Sigmoid colon (tissue), 7 donors: Measurements from ENCODE around the gene DCAKD. TPM values are rescaled to one million over a fixed set of nuclear protein-coding genes. Genes with fewer than 3 reads are reported as not detected.
A peak's percentile ranks its signal among the peaks of the same experiment; 100 is the strongest.

ENCODE experiments used
- DNase-seq: peaks from one replicate; pipeline ENCODE4 v3.0.0-alpha.2; 2019
- H3K27ac ChIP-seq, 4 donors: fragments of 200-600 bp; sonication (generic); one replicate each; pipeline ENCODE4 v1.5.1; 2016 to 2019; ENCODE audit warnings: mild to moderate bottlenecking in 1 of 4
- H3K27me3 ChIP-seq, 3 donors: fragments of 200-600 bp; sonication (generic); one replicate each; pipeline ENCODE4 v1.5.1; 2019; ENCODE audit warnings: mild to moderate bottlenecking in 1 of 3
- H3K36me3 ChIP-seq, 4 donors: fragments of 200-600 bp; sonication (generic); one replicate each; pipeline ENCODE4 v1.5.1; 2016 to 2019
- H3K4me1 ChIP-seq, 4 donors: fragments of 200-600 bp; sonication (generic); one replicate each; pipeline ENCODE4 v1.5.1; 2017 to 2019
- H3K4me3 ChIP-seq, 4 donors: fragments of 200-600 bp; sonication (generic); one replicate each; pipeline ENCODE4 v1.5.1; 2017 to 2019; ENCODE audit warnings: mild to moderate bottlenecking in 2 of 4, moderate library complexity in 1 of 4
- H3K9me3 ChIP-seq, 4 donors: fragments of 200-600 bp in 3 of 4; sonication (generic) in 3 of 4; one replicate each; pipeline versions ENCODE4 v1.5.1 to v1.6.1; 2013 to 2019
- CTCF ChIP-seq, 4 experiments: fragments of 450-650 bp in 3 of 4; fragments of 200-600 bp in 1 of 4; IDR thresholded peaks; one replicate each; pipeline ENCODE4 v1.5.1; 2016 to 2019; ENCODE audit warnings: antibody characterized with exemption in 4 of 4, mild to moderate bottlenecking in 3 of 4, moderate library complexity in 2 of 4
- EP300 ChIP-seq, 4 donors: sonication (generic); formaldehyde crosslinking; IDR thresholded peaks; one replicate each; pipeline ENCODE4 v1.6.1; 2017; ENCODE audit warnings: antibody characterized with exemption in 4 of 4
- POLR2A ChIP-seq, 2 donors: fragments of 450-650 bp; IDR thresholded peaks; one replicate each; pipeline ENCODE4 v1.6.1; 2016; ENCODE audit warnings: antibody characterized with exemption in 2 of 2, mild to moderate bottlenecking in 2 of 2, moderate library complexity in 2 of 2
- POLR2AphosphoS5 ChIP-seq, 4 donors: sonication (generic); formaldehyde crosslinking; IDR thresholded peaks; one replicate each; pipeline ENCODE4 v1.6.1; 2017; ENCODE audit warnings: antibody characterized with exemption in 4 of 4
- WGBS, 2 donors: extraction: QIAGEN DNeasy Blood & Tissue Kit; methylation state at CpG; one replicate each; pipeline ENCODE4 v1.1.7; 2013; 5-methylcytosine and 5-hydroxymethylcytosine counted together
- intact Hi-C: fragments of 100-400 bp; cut with DNase I; formaldehyde crosslinking; loops from one replicate; pipeline ENCODE4 v1.15.1; 2023
- polyA plus RNA-seq, 3 donors: library from polyadenylated mRNA; stranded (reverse); fragments of 200-250 nt; gene quantifications; one replicate each; pipeline ENCODE4 v1.2.3, GENCODE V29; 2013
- total RNA-seq, 4 donors: library from RNA; depleted of rRNA; stranded (reverse); fragments of >200 nt; gene quantifications; one replicate each; pipeline ENCODE4 v1.1.0, GENCODE V29; 2016
- donor health status: healthy with polysubstance abuse.
- donor health status: Bipolar disorder and iron deficiency.
- donor health status: healthy.

Gene DCAKD
- total and polyA plus RNA-seq, 7 donors = 5.1 to 46.0 (median 25.2) TPM

GRCh38 chr17:44979426-44979995 is 71.9 kb downstream of the DCAKD start:
- H3K27ac ChIP-seq = peak overlapping the region; percentile 72 to 82 (median 78)
- intact Hi-C loops = loop anchor here (2.0 kb wide), 1 partner anchor 39 kb away; no protein-coding TSS in a partner anchor
- H3K27me3 ChIP-seq = no peaks in the 10 kb centered on the region
- H3K9me3 ChIP-seq = no peaks in the 10 kb centered on the region
- H3K36me3 ChIP-seq = no peaks in the 10 kb centered on the region
- DNase-seq = peak; percentile 92
- TF ChIP-seq CTCF (IDR thresholded peaks at IDR 0.05) (no peak), EP300 (IDR thresholded peaks at IDR 0.05) (peak in 1 of 4 donors; percentile 57), POLR2AphosphoS5 (IDR thresholded peaks at IDR 0.05) (peak; percentile 63 to 84 (median 76))
- no peak overlapping the region for H3K4me3 ChIP-seq
- 28 to 48% methylated on average over 9 of the region's 9 CpGs for WGBS, 2 donors
- H3K4me1 ChIP-seq = peaks cover 0 to 62% (median 53%) of the 10 kb centered on the region in 4 donors

- peak overlapping the region; percentile 72 to 82 (median 78) for H3K27ac ChIP-seq
- intact Hi-C loops = loop anchor here (2.0 kb wide), 1 partner anchor 40 kb away; no protein-coding TSS in a partner anchor
- no peak for DNase-seq
- WGBS, 2 donors = 84 to 87% methylated on average over 5 of the region's 5 CpGs
- no peak for TF ChIP-seq CTCF (IDR thresholded peaks at IDR 0.05)
- no peak for TF ChIP-seq EP300 (IDR thresholded peaks at IDR 0.05)
- TF ChIP-seq POLR2A (IDR thresholded peaks at IDR 0.05) = no peak
- TF ChIP-seq POLR2AphosphoS5 (IDR thresholded peaks at IDR 0.05) = no peak
- H3K27me3 ChIP-seq = no peaks in the 10 kb centered on the region
- no peaks in the 10 kb centered on the region for H3K36me3 ChIP-seq
- peaks cover 0 to 62% (median 53%) of the 10 kb centered on the region in 4 donors for H3K4me1 ChIP-seq
- no peaks in the 10 kb centered on the region for H3K9me3 ChIP-seq
- no peak overlapping the region for H3K4me3 ChIP-seq
Measured at GRCh38 chr17:44978807-44979206, 72.6 kb downstream of the DCAKD start.

GRCh38 chr17:44977814-44978550 is 73.5 kb downstream of the DCAKD start:
- no peak for DNase-seq
- TF ChIP-seq POLR2A (IDR thresholded peaks at IDR 0.05) = no peak
- no peak for TF ChIP-seq POLR2AphosphoS5 (IDR thresholded peaks at IDR 0.05)
- TF ChIP-seq CTCF (IDR thresholded peaks at IDR 0.05) = no peak
- WGBS, 2 donors = 61 to 65% methylated on average over 7 of the region's 7 CpGs
- intact Hi-C loops = loop anchor here (2.0 kb wide), 1 partner anchor 41 kb away; no protein-coding TSS in a partner anchor
- Histone ChIP-seq H3K27me3 (no peaks in the 10 kb centered on the region), H3K4me1 (peaks cover 0 to 62% (median 53%) of the 10 kb centered on the region in 4 donors), H3K36me3 (no peaks in the 10 kb centered on the region), H3K4me3 (no peak overlapping the region), H3K9me3 (no peaks in the 10 kb centered on the region), H3K27ac (peak overlapping the region; percentile 72 to 82 (median 78))

- intact Hi-C loops = no loop called here
- H3K27ac ChIP-seq = peak overlapping the region; percentile 72 to 82 (median 78)
- no peaks in the 10 kb centered on the region for H3K9me3 ChIP-seq
- no peaks in the 10 kb centered on the region for H3K27me3 ChIP-seq
- peaks cover 0 to 62% (median 52%) of the 10 kb centered on the region in 4 donors for H3K4me1 ChIP-seq
- no peak overlapping the region for H3K4me3 ChIP-seq
- 54 to 71% methylated on average over 3 of the region's 3 CpGs for WGBS, 2 donors
- no peak for TF ChIP-seq EP300 (IDR thresholded peaks at IDR 0.05)
- TF ChIP-seq POLR2AphosphoS5 (IDR thresholded peaks at IDR 0.05) = no peak
- no peak for TF ChIP-seq CTCF (IDR thresholded peaks at IDR 0.05)
- no peak for TF ChIP-seq POLR2A (IDR thresholded peaks at IDR 0.05)
- no peaks in the 10 kb centered on the region for H3K36me3 ChIP-seq
- no peak for DNase-seq
Measured at GRCh38 chr17:44977065-44977464, 74.4 kb downstream of the DCAKD start.
